ENCODE results near the gene SPATC1L. TPM values are rescaled to one million over a fixed set of nuclear protein-coding genes. Genes with fewer than 3 reads are reported as not detected.

The SPATC1L gene
- total RNA-seq, 6 donors from 2014 or later: 0.91 to 22.0 (median 7.2) TPM

GRCh38 chr21:46120301-46121285 is 63.7 kb downstream of the SPATC1L start:
- no peak overlapping the region for H3K27ac ChIP-seq
- no peaks in the 10 kb centered on the region for H3K9me3 ChIP-seq
- peaks cover 0 to 83% (median 41%) of the 10 kb centered on the region in 4 donors for H3K36me3 ChIP-seq
- no peaks in the 10 kb centered on the region for H3K4me1 ChIP-seq
- H3K4me3 ChIP-seq: no peak overlapping the region
- WGBS, 2 donors: 91 to 92% methylated on average over 15 to 24 of the region's 26 CpGs
- ATAC-seq (ENCODE audit: low FRiP score in 2 of 2) (no peak), DNase-seq (peak; percentile 10 to 66)
- TF ChIP-seq, protein P1, sequence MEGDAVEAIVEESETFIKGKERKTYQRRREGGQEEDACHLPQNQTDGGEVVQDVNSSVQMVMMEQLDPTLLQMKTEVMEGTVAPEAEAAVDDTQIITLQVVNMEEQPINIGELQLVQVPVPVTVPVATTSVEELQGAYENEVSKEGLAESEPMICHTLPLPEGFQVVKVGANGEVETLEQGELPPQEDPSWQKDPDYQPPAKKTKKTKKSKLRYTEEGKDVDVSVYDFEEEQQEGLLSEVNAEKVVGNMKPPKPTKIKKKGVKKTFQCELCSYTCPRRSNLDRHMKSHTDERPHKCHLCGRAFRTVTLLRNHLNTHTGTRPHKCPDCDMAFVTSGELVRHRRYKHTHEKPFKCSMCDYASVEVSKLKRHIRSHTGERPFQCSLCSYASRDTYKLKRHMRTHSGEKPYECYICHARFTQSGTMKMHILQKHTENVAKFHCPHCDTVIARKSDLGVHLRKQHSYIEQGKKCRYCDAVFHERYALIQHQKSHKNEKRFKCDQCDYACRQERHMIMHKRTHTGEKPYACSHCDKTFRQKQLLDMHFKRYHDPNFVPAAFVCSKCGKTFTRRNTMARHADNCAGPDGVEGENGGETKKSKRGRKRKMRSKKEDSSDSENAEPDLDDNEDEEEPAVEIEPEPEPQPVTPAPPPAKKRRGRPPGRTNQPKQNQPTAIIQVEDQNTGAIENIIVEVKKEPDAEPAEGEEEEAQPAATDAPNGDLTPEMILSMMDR (IDR thresholded peaks at IDR 0.05): no peak
- no peak for TF ChIP-seq POLR2A (IDR thresholded peaks at IDR 0.05)
- TF ChIP-seq POLR2AphosphoS5 (IDR thresholded peaks at IDR 0.05): no peak
- TF ChIP-seq EP300 (IDR thresholded peaks at IDR 0.05): no peak
- H3K27me3 ChIP-seq: no peaks in the 10 kb centered on the region

DNA sequence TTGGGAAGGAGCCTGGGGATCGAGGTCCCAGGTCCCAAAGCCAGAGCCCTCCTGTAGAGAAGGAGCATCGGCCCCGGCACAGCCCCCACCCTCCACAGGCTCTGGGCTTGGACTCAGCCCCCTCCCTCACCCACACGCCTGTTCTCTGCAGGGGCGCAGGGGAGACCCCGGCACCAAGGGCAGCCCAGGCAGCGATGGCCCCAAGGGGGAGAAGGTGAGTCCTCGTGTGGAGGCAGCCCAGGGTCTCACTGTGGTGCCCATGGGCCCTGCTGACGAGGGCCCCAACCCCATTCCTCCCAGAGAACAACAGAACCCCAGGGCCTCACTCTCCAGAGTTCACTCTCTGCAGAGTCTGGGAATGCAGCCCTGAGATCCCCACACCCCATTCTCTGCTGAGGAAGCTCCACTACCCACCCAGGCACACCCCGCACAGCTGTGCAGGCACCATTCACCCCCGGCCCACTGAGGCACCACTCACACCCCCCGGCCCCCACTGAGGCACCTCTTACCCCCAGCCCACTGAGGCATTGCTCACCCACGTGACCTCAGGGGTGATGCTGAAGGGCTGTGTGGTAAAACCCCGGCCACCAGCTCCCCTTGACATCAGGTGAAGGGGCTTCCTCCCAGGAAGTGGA is 64.5 kb downstream of the SPATC1L start:
- 68 to 89% methylated on average over 3 to 14 of the region's 14 CpGs for WGBS, 2 donors
- Histone ChIP-seq H3K36me3 (peaks cover 0 to 82% (median 40%) of the 10 kb centered on the region in 4 donors), H3K27ac (no peak overlapping the region), H3K4me3 (no peak overlapping the region), H3K9me3 (peaks cover 0 to 4% (median 4%) of the 10 kb centered on the region in 4 donors), H3K4me1 (no peaks in the 10 kb centered on the region), H3K27me3 (no peaks in the 10 kb centered on the region)
- TF ChIP-seq, protein P1 (IDR thresholded peaks at IDR 0.05): no peak
- TF ChIP-seq EP300 (IDR thresholded peaks at IDR 0.05) (no peak), POLR2A (IDR thresholded peaks at IDR 0.05) (no peak), POLR2AphosphoS5 (IDR thresholded peaks at IDR 0.05) (no peak)
- DNase-seq (peak; percentile 9 to 65), ATAC-seq (ENCODE audit: low FRiP score in 2 of 2) (no peak)

DNA sequence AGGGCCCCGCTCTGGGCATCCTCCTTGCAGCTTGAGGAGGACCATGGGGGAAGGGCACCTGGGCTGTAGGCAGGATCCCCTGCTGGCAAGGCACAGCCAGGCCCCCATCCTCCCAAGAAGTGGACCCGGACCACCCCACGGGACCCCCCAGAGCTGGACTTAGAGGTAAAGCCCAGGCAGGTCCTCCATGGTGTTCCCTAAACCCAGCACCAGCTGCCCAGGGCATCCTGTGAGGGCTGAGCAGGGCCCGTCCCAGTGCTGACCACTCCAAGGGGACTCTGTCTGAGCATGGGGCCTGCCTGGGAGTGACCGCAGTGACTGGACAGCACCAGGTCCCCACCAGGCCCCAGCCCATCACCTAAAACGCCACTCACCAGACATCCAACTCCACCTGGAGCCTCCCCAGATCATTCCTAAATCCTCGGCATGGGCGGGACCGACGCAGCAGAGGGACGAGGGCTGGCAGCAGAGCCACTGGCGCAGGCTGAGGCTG is 65.1 kb downstream of the SPATC1L start:
- peak in 1 of 2 donors; percentile 15 for DNase-seq
- no peak for TF ChIP-seq EP300 (IDR thresholded peaks at IDR 0.05)
- no peaks in the 10 kb centered on the region for H3K27me3 ChIP-seq
- no peaks in the 10 kb centered on the region for H3K4me1 ChIP-seq
- H3K36me3 ChIP-seq: peaks cover 0 to 85% (median 41%) of the 10 kb centered on the region in 4 donors
- ATAC-seq (ENCODE audit: low FRiP score in 2 of 2): no peak
- no peak overlapping the region for H3K4me3 ChIP-seq
- WGBS, 2 donors: 97% methylated on average over 8 of the region's 12 CpGs; no CpG with 5 or more reads in 1 of the 2 donors
- peaks cover 0 to 6% (median 4%) of the 10 kb centered on the region in 4 donors for H3K9me3 ChIP-seq
- no peak overlapping the region for H3K27ac ChIP-seq

- Histone ChIP-seq H3K9me3 (peaks cover 0 to 6% (median 4%) of the 10 kb centered on the region in 4 donors), H3K27ac (no peak overlapping the region), H3K36me3 (peaks cover 0 to 91% (median 44%) of the 10 kb centered on the region in 4 donors), H3K4me1 (no peaks in the 10 kb centered on the region), H3K27me3 (no peaks in the 10 kb centered on the region), H3K4me3 (no peak overlapping the region)
- DNase-seq (peak; percentile 15 to 75), ATAC-seq (ENCODE audit: low FRiP score in 2 of 2) (no peak)
- TF ChIP-seq, protein P1 (IDR thresholded peaks at IDR 0.05): no peak
- TF ChIP-seq EP300 (IDR thresholded peaks at IDR 0.05): no peak
- TF ChIP-seq POLR2AphosphoS5 (IDR thresholded peaks at IDR 0.05): no peak
- TF ChIP-seq POLR2A (IDR thresholded peaks at IDR 0.05): no peak
- 60 to 84% methylated on average over 2 to 25 of the region's 27 CpGs for WGBS, 2 donors
Measured at GRCh38 chr21:46118316-46119143, 65.7 kb downstream of the SPATC1L start.

Measured in upper lobe of left lung (tissue), 6 donors.